T-helper 1 cell treated with Interleukin-12 subunit alpha and Interleukin-12 subunit beta and Interleukin-4 antibody, amounts not matched to agents 30 ng/mL and 1 ng/mL, for 36 hours (primary cell): ENCODE results near the gene DOCK3. TPM values are rescaled to one million over a fixed set of nuclear protein-coding genes. Genes with fewer than 3 reads are reported as not detected.
"Not testable (repeated sequence)": the region's sequence is repeated elsewhere in the genome, so short reads cannot be mapped to it uniquely, and the experiment has no call there.

Experiments
- intact Hi-C: fragments of 100-400 bp; cut with micrococcal nuclease; formaldehyde crosslinking; loops from one replicate; pipeline ENCODE4 v1.15.1; 2024
- total RNA-seq: library from RNA; stranded (reverse); gene quantifications from 2 replicates; pipeline ENCODE4 v1.2.3, GENCODE V29; 2022

DOCK3 gene
- total RNA-seq, 1 donor from 2014 or later = 1.5 TPM

DNA sequence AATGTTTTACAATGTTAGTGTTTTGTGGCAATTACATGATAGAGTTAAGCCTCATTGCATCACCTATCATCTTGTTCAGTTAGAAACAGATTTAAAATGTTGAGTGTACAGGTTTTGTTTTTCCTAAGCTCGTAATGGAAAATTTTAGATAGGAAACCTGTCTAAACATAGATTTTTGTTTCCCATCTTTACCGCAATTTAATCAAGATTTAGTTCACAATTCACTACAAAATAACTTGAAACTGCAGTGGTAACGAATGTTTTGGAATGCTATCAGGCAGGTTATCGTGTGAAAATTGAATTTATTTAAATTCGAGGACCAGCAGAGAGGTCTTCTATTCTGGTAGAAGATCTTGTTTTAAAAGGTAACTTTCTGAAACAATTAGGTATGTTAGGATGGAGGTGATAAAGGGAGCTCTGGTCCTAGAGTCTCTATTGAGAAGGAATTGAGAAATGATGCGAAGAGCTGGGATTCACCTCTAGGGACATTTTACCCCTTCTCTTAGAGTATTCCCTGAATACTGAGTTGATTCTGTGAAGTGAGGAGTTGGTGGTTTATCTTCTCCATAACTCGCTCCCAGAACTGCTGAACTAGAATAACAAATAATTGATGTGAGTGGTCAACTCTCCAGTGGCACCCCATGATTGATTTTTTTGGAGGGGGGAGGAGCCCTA lies 1.4 kb downstream of the DOCK3 start:
- intact Hi-C loops = no loop called here

DNA sequence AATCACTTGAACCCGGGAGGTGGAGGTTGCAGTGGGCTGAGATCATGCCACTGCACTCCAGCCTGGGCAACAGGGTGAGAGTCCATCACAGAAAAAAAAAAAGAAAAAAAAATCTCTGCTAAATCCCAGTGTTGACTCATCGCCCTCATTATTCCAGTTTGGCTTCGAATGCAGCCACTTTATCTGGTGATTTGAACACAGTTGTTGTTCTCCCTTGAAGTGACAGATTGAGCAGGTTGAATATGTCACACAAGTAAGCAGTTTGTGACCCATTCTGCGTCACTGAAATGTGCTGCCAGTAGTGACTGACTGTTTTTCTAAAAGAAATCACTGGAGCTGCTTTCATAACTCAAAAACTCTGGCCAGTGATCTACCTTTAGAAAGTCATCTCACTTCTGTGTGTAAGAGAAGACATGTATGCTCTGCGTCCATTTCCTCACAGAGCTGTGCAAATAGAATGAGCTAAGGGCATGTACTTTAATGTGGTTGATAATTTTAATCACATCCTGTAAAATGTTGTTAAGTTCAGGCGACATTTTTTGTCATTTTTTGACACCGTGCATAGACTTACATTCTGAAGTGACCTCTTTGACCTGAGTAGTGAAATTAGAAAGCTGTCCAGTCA lies 12.5 kb downstream of the DOCK3 start:
- intact Hi-C loops = no loop called here

GRCh38 chr3:50687916-50688315 lies 13.2 kb downstream of the DOCK3 start:
- intact Hi-C loops = no loop called here

GRCh38 chr3:50688602-50689001 lies 13.9 kb downstream of the DOCK3 start:
- intact Hi-C loops = not testable (repeated sequence)

GRCh38 chr3:50689558-50689957 lies 14.8 kb downstream of the DOCK3 start:
- intact Hi-C loops = no loop called here

DNA sequence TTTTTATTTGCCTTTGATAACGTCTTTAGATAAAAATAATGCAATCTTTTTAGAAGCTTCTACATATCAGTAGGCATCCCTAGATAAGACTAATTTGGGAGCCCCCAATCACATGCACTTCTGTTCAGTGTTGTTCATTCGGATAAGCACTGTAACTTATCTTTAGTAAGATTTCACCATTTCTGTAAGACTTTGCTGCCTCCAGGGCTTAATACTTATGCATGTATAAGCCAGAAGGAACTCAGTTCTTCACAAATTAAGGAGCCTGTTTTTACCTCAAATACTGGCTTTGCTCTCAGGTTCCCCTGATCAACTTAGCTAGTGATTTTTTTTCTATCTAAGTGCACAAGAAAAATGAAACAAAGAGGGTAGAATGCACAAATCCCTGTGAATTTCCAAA lies 20.3 kb downstream of the DOCK3 start:
- intact Hi-C loops = no loop called here

GRCh38 chr3:50696276-50696675 lies 21.5 kb downstream of the DOCK3 start:
- intact Hi-C loops = no loop called here

DNA sequence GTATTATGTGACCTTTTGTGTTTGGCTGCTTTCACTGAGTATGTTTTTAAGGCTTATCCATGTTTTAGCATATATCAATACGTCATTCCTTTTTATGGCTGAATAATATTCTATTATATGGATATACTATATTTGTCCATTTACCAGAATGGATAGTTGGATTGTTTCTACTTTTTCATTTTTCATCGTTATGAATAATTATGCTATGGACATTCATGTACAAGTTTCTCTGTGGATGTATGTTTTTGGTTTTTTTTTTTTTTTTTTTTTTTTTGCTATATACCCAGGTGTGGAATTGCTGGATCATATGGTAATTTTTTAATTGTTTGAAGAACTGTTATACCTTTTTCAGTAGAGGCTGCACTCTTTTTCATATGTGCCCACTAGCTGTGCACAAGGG lies 23.5 kb downstream of the DOCK3 start:
- intact Hi-C loops = no loop called here

DNA sequence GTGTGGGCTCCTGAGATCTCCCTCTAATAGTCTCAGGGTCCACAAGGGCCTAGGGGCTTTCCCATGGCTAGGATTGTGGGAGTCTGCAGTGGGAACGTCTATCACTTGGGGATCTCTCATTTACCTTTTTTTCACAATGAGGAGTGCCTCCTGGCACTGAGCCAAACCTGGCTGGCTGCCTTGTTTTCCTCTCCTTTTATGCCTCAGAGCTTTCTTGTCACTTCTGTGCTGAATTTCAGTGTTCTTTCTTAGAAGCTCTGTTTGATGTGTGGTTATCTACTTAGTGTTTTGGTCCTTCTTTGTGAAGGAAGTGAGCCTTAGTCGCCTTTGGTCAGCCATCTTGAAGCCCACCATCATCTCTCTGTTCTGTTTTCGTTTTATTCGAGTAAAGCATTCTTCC lies 33.9 kb downstream of the DOCK3 start:
- intact Hi-C loops = no loop called here

- intact Hi-C loops = no loop called here
Observed at GRCh38 chr3:50714946-50715345, 40.2 kb downstream of the DOCK3 start.

GRCh38 chr3:50724831-50725230 lies 50.1 kb downstream of the DOCK3 start:
- intact Hi-C loops = no loop called here

DNA sequence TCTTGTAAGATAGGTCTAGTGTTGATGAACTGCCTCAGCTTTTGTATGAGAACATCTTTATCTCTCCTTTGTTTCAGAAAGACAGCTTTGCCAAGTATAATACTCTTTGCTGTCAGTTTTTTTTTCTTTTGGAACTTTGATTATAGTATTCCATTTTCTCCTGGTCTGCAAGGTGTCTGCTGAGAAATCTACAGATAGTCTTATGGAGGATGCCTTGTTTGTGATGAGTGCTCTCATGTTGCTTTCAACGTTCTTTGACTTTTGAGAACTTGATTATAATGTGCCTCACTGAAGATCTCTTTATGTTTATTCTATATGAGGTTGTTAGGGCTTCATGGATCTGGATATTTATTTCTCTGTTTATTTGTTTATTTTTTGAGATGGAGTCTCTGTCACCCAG lies 60.3 kb downstream of the DOCK3 start:
- intact Hi-C loops = no loop called here

GRCh38 chr3:50737193-50737905 lies 62.6 kb downstream of the DOCK3 start:
- intact Hi-C loops = no loop called here

DNA sequence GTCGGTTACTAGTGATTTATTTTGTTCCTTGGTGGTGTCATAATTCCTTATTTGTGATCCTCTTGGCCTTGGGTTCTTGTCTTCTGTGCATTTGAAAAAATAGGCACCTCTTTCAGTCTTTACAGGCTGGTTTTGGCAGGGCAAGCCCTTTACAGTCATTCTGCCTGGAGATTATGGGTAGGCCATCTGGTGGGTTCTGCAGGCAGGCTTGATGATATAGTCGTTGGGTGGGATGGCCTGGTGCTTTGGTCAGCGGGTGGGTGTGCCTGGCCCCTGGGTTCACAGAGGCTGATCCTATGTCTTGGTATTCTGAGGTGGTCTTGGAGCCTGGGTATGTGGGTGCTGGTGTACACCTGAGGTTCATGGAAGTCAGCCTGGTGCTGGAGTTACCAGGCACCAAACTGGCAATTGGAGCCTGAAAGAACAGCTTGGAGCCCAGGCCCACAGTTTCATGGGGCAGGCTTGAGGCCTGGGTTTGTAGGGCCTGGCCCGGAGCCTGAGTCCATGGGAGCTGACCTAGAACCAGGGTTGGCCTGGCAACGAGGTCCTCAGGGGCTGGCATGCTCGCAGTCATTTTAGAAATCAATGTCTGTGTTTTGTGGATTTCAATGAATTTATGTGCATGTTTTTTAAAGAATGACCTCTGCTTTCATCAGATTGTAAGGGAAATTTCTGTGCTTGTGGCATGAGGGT lies 63.3 kb downstream of the DOCK3 start:
- intact Hi-C loops = no loop called here

DNA sequence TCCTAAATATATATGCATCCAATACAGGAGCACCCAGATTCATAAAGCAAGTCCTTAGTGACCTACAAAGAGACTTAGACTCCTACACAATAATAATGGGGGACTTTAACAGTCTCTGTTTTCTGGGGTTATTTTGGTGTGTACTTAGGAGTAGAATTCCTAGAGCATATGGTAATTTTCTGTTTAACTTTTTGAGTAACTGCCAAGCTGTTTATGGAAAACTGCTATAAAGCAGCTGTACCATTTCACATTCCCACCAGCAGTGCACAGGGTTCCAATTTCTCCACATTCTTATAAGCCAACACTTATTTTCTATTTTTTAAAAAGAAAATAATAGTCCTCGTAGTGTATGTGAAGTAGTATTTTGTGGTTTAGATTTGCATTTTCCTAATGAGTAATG lies 68.9 kb downstream of the DOCK3 start:
- intact Hi-C loops = no loop called here

DNA sequence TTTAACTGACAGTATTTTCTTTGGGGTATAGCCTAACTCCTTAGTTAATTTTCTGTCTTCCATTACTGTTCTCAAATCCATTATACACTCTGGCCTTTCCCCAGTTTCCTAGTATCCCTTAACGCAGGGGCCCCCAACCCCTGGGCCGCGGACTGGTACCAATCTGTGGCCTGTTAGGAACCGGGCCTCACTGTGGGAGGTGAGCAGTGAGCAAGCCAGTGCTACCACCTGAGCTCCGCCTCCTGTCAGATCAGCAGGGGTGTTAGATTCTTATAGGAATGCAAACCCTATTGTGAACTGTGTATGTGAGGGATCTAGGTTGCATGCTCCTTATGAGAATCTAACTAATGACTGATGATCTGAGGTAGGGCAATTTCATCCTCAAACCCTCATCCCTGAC lies 75.1 kb downstream of the DOCK3 start:
- intact Hi-C loops = no loop called here

DNA sequence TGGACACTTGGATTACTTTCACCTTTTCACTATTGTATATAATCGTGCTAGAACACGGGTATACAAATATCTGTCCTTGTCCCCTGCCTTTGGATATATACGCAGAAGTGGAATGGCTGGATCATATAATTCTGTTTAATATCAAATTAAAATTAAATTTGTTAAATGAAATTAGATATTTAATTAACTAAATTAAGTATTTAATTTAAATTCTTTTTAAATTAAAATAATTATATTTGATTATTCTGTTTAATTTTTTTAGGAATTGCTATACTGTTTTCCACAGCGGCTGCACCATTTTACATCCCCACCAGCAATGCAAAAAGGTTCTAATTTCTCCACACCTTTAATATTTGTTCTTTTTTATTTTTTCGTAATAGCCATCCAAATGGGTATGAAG lies 84.3 kb downstream of the DOCK3 start:
- intact Hi-C loops = no loop called here

GRCh38 chr3:50777680-50778079 lies 103.0 kb downstream of the DOCK3 start:
- intact Hi-C loops = no loop called here

GRCh38 chr3:50781766-50782165 lies 107.0 kb downstream of the DOCK3 start:
- intact Hi-C loops = not testable (repeated sequence)

- intact Hi-C loops = no loop called here
Observed at GRCh38 chr3:50786631-50787030, 111.9 kb downstream of the DOCK3 start.

DNA sequence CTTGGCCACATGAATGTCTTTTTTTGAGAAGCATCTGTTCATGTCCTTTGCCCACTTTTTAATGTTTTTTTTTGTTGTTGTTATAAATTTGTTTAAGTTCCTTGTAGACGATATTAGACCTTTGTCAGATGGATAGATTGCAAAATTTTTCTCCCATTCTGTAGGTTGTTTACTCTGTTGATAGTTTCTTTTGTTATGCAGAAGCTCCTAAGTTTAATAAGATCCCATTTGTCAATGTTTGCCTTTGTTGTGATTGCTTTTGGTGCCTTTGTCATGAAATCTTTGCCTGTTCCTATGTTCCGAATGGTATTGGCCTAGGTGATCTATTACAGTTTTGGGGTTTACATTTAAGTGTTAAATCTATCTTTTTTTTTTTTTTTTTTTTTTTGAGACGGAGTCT lies 116.2 kb downstream of the DOCK3 start:
- intact Hi-C loops = not testable (repeated sequence)

DNA sequence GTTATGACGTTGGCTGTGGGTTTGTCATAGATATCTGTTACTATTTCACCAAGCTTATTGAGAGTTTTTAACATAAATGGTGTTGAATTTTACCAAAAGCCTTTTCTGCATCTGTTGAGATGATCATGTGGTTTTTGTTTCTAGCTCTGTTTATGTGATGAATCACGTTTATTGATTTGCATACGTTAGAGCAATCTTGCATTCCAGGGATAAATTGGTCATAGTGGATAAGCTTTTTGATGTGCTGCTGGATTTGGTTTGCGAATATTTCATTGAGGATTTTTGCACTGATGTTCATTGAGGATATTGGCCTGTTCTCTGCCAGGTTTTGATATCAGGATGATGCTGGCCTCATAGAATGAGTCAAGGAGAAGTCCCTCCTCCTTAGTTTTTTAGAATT lies 117.8 kb downstream of the DOCK3 start:
- intact Hi-C loops = no loop called here
